Amniotic stem cell (primary cell): ENCODE measurements around the gene PCDHA11.
"Not testable (repeated sequence)": the region's sequence is repeated elsewhere in the genome, so short reads cannot be mapped to it uniquely, and the experiment has no call there.

ENCODE experiments used
- DNase-seq: peaks from one replicate; lab custom pipeline; 2025; lab: John Stamatoyannopoulos, UW

Gene PCDHA11, protein sequence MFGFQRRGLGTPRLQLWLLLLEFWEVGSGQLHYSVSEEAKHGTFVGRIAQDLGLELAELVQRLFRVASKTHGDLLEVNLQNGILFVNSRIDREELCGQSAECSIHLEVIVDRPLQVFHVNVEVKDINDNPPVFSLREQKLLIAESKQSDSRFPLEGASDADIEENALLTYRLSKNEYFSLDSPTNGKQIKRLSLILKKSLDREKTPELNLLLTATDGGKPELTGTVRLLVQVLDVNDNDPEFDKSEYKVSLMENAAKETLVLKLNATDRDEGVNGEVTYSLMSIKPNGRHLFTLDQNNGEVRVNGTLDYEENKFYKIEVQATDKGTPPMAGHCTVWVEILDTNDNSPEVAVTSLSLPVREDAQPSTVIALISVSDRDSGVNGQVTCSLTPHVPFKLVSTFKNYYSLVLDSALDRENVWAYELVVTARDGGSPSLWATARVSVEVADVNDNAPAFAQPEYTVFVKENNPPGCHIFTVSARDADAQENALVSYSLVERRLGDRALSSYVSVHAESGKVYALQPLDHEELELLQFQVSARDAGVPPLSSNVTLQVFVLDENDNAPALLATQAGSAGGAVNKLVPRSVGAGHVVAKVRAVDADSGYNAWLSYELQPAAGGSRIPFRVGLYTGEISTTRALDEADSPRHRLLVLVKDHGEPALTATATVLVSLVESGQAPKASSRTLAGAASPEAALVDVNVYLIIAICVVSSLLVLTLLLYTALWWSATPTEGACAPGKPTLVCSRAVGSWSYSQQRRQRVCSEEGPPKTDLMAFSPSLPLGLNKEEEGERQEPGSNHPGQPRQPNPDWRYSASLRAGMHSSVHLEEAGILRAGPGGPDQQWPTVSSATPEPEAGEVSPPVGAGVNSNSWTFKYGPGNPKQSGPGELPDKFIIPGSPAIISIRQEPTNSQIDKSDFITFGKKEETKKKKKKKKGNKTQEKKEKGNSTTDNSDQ

DNA sequence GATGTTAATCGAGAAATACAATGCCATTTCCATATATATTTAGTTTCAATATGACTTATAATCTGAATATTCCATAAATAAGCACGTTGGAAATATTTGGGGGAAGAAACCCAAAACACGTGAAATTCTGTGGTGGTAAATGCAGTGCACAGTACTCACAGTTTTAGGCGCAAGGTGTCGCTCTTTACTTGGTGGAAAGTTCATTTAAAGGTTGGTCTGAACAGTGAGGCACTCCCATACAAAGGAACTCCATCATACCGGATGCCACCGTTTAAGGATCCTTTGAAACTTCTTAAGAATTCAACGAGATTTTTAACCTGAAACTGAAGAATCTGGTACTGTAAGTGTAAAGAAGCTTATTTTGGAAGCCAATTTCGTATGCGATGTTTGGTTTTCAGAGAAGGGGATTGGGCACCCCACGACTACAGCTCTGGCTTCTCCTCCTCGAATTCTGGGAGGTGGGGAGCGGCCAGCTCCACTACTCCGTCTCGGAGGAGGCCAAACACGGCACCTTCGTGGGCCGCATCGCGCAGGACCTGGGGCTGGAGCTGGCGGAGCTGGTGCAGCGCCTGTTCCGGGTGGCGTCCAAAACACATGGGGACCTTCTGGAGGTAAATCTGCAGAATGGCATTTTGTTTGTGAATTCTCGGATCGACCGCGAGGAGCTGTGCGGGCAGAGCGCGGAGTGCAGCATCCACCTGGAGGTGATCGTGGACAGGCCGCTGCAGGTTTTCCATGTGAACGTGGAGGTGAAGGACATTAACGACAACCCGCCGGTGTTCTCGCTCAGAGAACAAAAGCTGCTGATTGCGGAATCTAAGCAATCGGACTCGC lies at the start of gene PCDHA11:
Gene PCDHA11 (plus strand): TSS at position 237 of the 834 bp plus-strand sequence. CDS start 147 bp downstream, at position 384.
- DNase-seq: no peak

DNA sequence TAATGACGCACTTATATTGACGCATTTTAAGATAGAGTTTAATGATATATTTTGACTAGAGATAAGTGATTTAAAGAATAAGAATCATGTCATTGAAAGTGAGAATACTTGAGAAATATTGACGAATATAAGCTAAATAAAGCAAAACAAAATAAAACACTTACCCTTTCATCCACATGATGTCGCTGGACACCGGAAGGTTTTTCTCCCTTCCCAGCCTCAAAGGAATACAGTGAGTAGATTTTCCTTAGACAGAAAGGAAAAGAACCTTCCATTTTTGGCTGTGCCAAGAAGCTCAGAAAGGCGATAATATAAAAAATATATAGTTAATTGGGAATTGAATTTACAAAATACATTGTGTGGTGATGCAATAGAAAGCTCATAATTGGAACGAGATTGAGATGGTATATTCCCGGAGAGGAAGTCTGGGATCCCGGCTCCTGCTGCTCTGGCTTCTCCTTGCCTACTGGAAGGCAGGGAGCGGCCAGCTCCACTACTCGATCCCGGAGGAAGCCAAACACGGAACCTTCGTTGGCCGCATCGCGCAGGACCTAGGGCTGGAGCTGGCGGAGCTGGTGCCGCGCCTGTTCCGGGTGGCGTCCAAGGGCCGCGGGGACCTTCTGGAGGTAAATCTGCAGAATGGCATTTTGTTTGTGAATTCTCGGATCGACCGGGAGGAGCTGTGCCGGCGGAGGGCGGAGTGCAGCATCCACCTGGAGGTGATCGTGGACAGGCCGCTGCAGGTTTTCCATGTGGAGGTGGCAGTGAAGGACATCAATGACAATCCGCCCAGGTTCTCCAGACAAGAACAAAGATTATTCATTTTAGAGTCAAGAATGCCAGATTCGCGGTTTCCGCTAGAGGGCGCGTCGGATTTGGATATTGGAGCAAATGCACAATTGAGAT lies 47.1 kb upstream of the PCDHA11 start, which contains the start of gene PCDHA5:
Gene PCDHA5 (plus strand): TSS at position 239 of the 906 bp plus-strand sequence.
- peak; percentile 3 for DNase-seq

DNA sequence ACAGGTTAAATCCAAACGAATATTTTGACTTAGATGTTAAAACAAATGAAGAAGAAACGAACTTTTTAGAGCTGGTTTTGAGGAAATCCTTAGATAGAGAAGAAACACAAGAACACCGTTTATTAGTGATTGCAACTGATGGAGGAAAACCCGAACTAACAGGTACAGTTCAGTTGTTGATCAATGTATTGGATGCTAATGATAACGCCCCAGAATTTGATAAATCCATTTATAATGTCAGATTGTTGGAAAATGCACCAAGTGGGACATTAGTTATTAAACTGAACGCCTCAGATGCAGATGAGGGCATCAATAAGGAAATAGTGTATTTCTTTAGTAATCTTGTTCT lies 46.5 kb upstream of the PCDHA11 start:
- DNase-seq: no peak

DNA sequence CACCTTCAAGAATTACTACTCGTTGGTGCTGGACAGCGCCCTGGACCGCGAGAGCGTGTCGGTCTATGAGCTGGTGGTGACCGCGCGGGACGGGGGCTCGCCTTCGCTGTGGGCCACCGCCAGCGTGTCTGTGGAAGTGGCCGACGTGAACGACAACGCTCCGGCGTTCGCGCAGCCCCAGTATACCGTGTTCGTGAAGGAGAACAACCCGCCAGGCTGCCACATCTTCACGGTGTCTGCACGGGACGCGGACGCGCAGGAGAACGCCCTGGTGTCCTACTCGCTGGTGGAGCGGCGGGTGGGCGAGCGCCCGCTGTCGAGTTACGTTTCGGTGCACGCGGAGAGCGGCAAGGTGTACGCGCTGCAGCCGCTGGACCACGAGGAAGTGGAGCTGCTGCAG lies 45.8 kb upstream of the PCDHA11 start:
- DNase-seq: not testable (repeated sequence)

DNA sequence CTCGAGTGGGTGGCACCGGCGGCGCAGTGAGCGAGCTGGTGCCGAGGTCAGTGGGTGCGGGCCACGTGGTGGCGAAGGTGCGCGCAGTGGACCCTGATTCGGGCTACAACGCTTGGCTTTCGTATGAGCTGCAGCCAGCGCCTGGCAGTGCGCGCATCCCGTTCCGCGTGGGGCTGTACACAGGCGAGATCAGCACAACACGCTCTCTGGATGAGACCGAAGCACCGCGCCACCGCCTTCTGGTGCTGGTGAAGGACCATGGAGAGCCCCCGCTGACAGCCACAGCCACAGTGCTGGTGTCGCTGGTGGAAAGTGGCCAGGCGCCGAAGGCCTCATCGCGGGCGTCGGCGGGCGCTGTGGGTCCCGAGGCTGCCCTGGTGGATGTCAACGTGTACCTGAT lies 45.3 kb upstream of the PCDHA11 start:
- DNase-seq: no peak

DNA sequence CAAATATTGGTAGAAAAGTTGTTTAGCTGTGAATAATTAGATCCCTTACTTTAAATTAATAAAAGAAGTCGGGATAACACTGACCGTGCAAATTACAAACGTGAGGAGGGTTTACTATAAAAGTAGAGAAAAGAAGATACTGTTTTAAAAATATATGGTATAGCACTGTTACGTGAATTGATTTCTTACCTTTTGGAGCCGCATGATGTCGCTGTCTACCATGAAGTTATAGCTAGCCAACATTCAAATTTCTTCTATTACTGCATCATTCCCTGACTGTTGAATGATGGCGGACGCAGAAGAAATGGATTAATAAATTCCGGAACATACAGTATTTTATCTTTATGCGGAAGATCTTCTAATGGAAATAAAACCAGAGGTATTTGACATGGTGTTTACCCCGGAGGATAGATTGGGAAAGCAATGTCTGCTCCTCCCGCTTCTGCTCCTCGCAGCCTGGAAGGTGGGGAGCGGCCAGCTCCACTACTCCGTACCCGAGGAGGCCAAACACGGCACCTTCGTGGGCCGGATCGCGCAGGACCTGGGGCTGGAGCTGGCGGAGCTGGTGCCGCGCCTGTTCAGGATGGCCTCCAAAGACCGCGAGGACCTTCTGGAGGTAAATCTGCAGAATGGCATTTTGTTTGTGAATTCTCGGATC lies 40.9 kb upstream of the PCDHA11 start, which contains the start of gene PCDHA6:
Gene PCDHA6 (plus strand): TSS at position 257 of the 658 bp plus-strand sequence. CDS start 132 bp downstream, at position 389.
- DNase-seq: no peak

DNA sequence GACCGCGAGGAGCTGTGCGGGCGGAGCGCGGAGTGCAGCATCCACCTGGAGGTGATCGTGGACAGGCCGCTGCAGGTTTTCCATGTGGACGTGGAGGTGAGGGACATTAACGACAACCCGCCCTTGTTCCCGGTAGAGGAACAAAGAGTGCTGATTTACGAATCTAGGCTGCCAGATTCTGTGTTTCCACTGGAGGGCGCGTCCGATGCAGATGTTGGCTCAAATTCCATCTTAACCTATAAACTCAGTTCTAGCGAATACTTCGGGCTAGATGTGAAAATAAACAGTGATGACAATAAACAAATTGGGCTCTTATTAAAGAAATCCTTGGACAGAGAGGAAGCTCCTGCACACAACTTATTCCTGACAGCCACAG lies 40.4 kb upstream of the PCDHA11 start:
- DNase-seq: no peak

DNA sequence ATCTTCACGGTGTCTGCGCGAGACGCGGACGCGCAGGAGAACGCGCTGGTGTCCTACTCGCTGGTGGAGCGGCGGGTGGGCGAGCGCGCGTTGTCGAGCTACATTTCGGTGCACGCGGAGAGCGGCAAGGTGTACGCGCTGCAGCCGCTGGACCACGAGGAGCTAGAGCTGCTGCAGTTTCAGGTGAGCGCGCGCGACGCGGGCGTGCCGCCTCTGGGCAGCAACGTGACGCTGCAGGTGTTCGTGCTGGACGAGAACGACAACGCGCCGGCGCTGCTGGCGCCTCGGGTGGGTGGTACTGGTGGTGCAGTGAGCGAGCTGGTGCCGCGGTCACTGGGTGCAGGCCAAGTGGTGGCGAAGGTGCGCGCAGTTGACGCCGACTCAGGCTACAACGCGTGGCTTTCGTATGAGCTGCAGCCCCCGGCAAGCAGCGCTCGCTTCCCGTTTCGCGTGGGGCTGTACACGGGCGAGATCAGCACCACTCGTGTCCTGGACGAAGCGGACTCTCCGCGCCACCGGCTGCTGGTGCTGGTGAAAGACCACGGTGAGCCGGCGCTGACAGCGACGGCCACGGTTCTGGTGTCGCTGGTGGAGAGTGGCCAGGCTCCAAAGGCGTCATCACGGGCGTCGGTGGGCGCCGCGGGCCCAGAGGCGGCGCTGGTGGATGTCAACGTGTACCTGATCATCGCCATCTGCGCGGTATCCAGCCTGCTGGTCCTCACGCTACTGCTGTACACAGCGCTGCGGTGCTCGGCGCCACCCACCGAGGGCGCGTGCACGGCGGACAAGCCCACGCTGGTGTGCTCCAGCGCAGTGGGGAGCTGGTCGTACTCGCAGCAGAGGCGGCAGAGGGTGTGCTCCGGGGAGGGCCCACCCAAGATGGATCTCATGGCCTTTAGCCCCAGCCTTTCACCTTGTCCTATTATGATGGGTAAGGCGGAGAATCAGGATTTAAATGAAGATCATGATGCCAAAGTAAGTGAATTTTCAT lies 39.0 kb upstream of the PCDHA11 start:
- not testable (repeated sequence) for DNase-seq

DNA sequence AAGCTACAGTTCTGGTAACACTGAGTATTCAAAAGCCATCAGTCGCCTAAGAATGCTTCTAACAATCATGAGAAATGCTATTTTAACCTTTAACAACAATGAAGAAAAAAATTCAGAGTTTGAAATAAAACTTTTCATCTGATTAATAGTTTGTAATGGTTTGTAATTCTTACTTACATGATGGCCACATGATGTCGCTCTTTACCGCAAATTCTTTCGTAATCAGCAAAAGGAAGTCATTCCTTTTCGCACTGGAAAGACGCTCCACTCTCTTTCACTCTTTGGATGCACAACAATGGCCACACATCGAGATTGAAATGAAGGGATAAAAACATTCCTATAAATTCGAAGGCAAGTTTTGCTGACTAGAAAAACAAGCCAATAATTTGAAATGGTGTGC lies 34.8 kb upstream of the PCDHA11 start, which contains the start of gene PCDHA7:
Gene PCDHA7 (plus strand): TSS at position 277 of the 400 bp plus-strand sequence. CDS start 115 bp downstream, at position 392.
- DNase-seq: no peak

DNA sequence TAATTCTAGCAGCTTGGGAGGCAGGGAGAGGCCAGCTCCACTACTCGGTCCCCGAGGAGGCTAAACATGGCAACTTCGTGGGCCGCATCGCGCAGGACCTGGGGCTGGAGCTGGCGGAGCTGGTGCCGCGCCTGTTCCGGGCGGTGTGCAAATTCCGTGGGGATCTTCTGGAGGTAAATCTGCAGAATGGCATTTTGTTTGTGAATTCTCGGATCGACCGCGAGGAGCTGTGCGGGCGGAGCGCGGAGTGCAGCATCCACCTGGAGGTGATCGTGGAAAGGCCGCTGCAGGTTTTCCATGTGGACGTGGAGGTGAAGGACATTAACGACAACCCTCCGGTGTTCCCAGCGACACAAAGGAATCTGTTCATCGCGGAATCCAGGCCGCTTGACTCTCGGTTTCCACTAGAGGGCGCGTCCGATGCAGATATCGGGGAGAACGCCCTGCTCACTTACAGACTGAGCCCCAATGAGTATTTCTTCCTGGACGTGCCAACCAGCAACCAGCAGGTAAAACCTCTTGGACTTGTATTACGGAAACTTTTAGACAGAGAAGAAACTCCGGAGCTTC lies 34.2 kb upstream of the PCDHA11 start:
- not testable (repeated sequence) for DNase-seq

DNA sequence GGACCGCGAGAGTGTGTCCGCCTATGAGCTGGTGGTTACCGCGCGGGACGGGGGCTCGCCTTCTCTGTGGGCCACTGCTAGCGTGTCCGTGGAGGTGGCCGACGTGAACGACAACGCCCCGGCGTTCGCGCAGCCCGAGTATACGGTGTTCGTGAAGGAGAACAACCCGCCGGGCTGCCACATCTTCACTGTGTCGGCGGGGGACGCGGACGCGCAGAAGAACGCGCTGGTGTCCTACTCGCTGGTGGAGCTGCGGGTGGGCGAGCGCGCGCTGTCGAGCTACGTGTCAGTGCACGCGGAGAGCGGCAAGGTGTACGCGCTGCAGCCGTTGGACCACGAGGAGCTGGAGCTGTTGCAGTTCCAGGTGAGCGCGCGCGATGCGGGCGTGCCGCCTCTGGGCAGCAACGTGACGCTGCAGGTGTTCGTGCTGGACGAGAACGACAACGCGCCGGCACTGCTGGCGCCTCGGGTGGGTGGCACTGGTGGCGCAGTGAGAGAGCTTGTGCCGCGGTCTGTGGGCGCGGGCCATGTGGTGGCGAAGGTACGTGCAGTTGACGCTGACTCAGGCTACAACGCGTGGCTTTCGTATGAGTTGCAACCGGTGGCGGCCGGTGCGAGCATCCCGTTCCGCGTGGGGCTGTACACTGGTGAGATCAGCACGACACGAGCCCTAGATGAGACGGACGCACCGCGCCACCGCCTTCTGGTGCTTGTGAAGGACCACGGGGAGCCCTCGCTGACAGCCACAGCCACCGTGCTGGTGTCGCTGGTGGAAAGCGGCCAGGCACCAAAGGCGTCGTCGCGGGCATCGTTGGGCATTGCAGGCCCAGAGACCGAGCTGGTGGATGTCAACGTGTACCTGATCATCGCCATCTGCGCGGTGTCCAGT lies 32.9 kb upstream of the PCDHA11 start:
- no peak for DNase-seq

DNA sequence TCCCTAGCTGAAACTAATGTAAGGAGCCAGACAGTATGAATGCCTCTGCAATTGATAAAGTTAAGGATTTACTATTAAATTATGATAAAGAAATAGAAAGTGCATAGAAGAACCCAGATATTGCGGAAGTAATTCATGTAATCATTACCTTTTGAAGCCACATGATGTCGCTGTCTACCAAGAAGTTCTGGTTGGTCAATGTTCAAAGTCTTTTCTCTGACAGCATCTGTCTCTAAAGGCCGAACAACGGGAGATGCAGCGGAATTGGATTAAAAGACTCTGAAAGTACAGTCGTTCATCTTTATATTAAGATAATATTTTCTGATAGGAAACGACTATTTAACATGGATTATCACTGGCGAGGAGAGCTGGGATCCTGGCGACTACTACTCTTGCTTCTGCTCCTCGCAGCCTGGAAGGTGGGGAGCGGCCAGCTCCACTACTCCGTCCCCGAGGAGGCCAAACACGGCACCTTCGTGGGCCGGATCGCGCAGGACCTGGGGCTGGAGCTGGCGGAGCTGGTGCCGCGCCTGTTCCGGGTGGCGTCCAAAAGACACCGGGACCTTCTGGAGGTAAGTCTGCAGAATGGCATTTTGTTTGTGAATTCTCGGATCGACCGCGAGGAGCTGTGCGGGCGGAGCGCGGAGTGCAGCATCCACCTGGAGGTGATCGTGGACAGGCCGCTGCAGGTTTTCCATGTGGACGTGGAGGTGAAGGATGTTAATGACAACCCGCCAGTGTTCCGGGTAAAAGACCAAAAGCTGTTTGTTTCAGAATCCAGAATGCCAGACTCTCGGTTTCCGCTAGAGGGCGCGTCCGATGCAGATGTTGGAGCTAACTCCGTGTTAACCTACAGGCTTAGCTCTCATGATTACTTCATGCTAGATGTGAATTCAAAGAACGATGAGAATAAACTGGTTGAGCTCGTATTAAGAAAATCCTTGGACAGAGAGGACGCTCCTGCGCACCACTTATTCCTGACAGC lies 27.5 kb upstream of the PCDHA11 start, which contains the start of gene PCDHA8:
Gene PCDHA8 (plus strand): TSS at position 210 of the 985 bp plus-strand sequence. CDS start 135 bp downstream, at position 345.
- DNase-seq: no peak

DNA sequence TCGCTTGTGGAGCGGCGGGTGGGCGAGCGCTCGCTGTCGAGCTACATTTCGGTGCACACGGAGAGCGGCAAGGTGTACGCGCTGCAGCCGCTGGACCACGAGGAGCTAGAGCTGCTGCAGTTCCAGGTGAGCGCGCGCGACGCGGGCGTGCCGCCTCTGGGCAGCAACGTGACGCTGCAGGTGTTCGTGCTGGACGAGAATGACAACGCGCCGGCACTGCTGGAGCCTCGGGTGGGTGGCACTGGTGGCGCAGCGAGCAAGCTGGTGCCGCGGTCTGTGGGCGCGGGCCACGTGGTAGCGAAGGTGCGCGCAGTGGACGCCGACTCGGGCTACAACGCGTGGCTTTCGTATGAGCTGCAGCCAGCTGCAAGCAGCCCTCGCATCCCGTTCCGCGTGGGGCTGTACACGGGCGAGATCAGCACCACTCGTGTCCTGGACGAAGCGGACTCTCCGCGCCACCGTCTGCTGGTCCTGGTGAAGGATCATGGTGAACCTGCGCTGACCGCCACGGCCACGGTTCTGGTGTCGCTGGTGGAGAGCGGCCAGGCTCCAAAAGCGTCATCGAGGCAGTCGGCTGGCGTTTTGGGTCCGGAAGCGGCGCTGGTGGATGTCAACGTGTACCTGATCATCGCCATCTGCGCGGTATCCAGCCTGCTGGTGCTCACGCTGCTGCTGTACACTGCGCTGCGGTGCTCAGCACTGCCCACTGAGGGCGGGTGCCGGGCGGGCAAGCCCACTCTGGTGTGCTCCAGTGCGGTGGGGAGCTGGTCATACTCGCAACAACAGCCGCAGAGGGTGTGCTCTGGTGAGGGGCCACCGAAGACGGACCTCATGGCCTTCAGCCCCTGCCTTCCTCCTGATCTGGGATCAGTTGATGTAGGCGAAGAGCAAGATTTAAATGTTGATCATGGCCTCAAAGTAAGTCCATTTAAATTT lies 25.7 kb upstream of the PCDHA11 start:
- DNase-seq: no peak

DNA sequence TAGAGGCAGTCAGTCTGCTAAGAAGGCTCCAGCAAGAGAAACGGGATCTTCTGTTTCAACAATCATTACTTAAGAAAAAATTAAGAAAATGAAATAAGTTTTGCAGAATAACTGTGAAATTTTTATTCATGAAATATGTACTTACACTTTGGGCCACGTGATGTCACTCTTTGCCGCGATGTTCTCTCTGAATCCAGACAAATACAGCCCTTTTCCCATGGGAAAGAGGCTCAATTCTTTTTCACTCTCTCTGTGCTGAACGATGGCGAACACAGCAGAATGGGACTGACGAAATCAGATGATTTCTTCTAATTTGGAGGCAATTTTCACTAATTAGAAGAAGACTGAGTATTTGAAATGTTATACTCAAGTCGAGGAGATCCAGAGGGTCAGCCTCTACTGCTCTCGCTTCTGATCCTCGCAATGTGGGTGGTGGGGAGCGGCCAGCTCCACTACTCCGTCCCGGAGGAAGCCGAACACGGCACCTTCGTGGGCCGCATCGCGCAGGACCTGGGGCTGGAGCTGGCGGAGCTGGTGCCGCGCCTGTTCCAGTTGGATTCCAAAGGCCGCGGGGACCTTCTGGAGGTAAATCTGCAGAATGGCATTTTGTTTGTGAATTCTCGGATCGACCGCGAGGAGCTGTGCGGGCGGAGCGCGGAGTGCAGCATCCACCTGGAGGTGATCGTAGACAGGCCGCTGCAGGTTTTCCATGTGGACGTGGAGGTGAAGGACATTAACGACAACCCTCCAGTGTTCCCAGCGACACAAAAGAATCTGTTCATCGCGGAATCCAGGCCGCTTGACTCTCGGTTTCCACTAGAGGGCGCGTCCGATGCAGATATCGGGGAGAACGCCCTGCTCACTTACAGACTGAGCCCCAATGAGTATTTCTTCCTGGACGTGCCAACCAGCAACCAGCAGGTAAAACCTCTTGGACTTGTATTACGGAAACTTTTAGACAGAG lies 20.3 kb upstream of the PCDHA11 start, which contains the start of gene PCDHA9:
Gene PCDHA9 (plus strand): TSS at position 244 of the 964 bp plus-strand sequence. CDS start 114 bp downstream, at position 358.
- not testable (repeated sequence) for DNase-seq
